ES-I3 (cell line): ENCODE measurements around the gene IL16.
"Not testable (repeated sequence)": the region's sequence is repeated elsewhere in the genome, so short reads cannot be mapped to it uniquely, and the experiment has no call there.

Experiments
- H3K36me3 ChIP-seq: 2 replicates; pipeline ENCODE4 v1.6.1; 2013; ENCODE audit warnings: mild to moderate bottlenecking, low read length, control low read depth, moderate library complexity; ENCODE audit not compliant: insufficient read depth
- H3K4me1 ChIP-seq: 2 replicates; pipeline ENCODE4 v1.6.1; 2013; ENCODE audit warnings: mild to moderate bottlenecking, control low read depth, low read length; ENCODE audit not compliant: insufficient read depth
- H3K9ac ChIP-seq: 2 replicates; pipeline ENCODE4 v1.6.1; 2013; ENCODE audit warnings: low read depth, mild to moderate bottlenecking, low read length, moderate library complexity
- H3K9me3 ChIP-seq: 2 replicates; pipeline ENCODE4 v1.6.1; 2013; ENCODE audit warnings: mild to moderate bottlenecking, low read length, moderate library complexity; ENCODE audit not compliant: control insufficient read depth, insufficient read depth

Gene IL16

DNA sequence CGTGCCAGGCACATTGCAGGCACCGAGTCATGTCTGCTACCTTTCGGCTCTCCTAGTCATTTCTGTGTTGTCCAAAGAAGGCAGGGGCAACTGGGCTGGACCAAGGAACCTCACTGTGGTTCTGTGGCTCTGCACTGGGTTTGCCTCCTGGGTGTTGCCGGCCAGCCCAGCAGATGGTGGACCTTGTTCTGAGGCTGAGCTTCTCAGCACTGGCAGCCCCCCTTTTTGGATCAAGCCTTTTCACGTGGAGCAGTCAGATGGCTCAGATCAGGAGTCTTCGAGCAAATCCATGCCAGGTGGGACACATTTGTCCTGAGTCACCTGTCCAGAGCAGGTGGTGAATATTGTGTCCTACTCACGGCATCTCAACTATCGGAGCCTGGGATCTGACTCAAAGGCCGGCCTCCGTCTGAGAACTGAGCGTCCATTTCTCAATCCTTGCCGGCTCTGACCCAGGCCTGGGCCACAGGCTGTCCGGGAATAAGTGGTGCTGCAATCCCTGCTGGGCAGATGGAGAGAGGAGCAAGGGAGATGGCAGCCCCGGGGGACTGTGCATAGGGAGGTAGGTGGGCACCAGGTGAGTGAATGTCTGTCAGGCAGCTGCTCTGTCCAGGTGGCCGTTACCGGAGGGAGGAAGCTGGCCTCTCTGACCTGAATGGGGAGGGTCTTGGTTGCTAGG lies at the start of gene IL16:
Gene IL16, plus strand, starts transcription at position 304 of the 679 bp plus-strand sequence. CDS start 28,521 bp downstream, outside the sequence.
- no peaks in the 10 kb centered on the region for H3K4me1 ChIP-seq
- H3K36me3 ChIP-seq, result no peaks in the 10 kb centered on the region
- H3K9ac ChIP-seq, result no peak within 1 kb of the TSS
- H3K9me3 ChIP-seq, result no peaks in the 10 kb centered on the region

GRCh38 chr15:81151389-81151788 lies 45.3 kb upstream of the IL16 start:
- H3K9ac ChIP-seq, result no peak overlapping the region
- no peaks in the 10 kb centered on the region for H3K4me1 ChIP-seq
- H3K9me3 ChIP-seq, result no peaks in the 10 kb centered on the region
- H3K36me3 ChIP-seq, result no peaks in the 10 kb centered on the region

DNA sequence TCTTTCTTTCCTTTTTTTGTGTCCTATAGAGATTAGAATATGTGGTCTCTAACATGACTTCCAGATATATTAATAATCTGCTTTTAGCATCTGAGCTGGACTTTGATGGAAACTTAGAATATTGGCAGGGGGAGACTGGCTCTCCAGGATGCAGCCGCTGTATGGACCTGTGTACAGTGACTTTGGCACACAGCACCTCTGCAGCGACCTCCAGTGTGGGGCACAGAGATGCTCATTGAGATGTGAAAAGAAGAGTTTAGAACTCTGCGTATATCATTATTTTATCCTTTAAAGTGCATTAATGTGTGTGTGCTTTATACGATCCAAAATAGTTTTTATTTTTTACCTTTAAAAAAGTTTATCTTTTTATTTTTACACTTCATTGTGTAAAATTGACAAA lies 44.3 kb upstream of the IL16 start:
- no peaks in the 10 kb centered on the region for H3K4me1 ChIP-seq
- no peaks in the 10 kb centered on the region for H3K36me3 ChIP-seq
- no peak overlapping the region for H3K9ac ChIP-seq
- no peaks in the 10 kb centered on the region for H3K9me3 ChIP-seq

DNA sequence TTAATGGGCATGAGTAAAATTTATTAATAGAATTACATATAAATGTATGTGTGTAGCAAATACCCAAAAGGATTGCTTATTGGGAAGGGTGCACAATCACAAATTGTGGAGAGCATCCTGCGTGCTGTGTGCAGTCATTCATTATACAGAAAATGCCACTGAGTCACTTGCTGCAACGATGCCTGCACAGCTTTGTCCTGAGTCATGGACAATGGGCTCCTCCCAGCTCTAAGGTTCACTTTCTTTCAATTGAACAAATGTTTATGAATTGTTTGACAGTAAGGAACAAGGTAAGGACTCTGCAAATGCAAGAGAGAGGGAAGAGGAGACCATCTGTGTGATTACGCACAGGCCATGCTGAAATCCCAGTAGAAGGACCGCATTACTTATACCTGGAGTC lies 43.9 kb upstream of the IL16 start:
- H3K9ac ChIP-seq, result no peak overlapping the region
- no peaks in the 10 kb centered on the region for H3K9me3 ChIP-seq
- no peaks in the 10 kb centered on the region for H3K36me3 ChIP-seq
- no peaks in the 10 kb centered on the region for H3K4me1 ChIP-seq

- H3K9ac ChIP-seq, result no peak overlapping the region
- H3K4me1 ChIP-seq, result no peaks in the 10 kb centered on the region
- H3K36me3 ChIP-seq, result no peaks in the 10 kb centered on the region
- no peaks in the 10 kb centered on the region for H3K9me3 ChIP-seq
Measured at GRCh38 chr15:81155375-81156218, 41.1 kb upstream of the IL16 start.

GRCh38 chr15:81156324-81156723 lies 40.4 kb upstream of the IL16 start:
- no peaks in the 10 kb centered on the region for H3K9me3 ChIP-seq
- no peaks in the 10 kb centered on the region for H3K4me1 ChIP-seq
- no peaks in the 10 kb centered on the region for H3K36me3 ChIP-seq
- no peak overlapping the region for H3K9ac ChIP-seq

DNA sequence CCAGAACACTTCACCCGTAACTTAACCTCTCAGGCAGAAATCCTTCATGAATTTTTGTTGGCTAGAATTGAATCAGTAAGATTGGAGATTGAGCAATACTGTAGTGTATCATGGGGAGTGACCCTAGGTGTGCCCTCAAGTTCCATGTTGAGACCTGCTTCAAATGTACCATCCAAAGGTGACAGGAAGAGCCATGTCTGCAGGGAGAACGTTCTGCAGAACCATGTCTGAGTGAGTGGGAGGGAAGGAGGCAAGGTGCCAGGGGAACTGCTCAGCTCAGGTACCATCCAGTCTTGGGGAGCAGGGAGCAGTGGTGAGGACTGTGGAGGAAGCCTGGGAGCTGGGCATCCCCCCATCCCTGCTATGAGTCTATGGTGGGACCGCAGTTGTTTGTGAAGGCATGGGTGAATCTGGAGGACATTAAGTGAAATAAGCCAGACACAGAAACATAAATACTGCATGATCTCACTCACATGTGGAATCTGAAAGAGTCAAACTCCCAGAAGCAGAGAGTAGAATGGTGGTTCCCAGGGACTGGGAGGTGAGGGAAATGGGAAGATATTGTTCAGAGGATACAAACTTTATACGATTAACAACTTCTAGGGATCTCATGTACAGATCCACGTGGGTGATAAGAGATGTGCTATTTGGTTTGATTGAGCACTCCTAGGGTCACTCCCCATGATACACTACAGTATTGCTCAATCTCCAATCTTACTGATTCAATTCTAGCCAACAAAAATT lies 39.3 kb upstream of the IL16 start:
- no peaks in the 10 kb centered on the region for H3K9me3 ChIP-seq
- no peaks in the 10 kb centered on the region for H3K4me1 ChIP-seq
- H3K36me3 ChIP-seq, result no peaks in the 10 kb centered on the region

DNA sequence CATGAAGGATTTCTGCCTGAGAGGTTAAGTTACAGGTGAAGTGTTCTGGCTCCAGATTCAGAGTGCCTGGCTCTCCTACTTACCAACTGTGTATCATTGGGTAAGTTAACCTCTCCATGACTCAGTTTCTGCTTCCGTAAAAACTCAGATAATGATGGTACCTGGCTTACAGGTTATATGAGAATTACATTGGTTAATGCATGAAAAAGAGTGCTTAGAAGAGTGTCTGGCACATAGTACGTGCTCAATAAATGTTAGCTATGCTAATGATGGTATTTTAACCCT lies 38.8 kb upstream of the IL16 start:
- Histone ChIP-seq H3K4me1 (no peaks in the 10 kb centered on the region), H3K9ac (no peak overlapping the region), H3K9me3 (no peaks in the 10 kb centered on the region), H3K36me3 (no peaks in the 10 kb centered on the region)

More for the DNA sequence above, 39.3 kb upstream of the IL16 start:
- no peak overlapping the region for H3K9ac ChIP-seq

- H3K4me1 ChIP-seq, H3K9ac ChIP-seq, H3K9me3 ChIP-seq, H3K36me3 ChIP-seq: not testable (repeated sequence)
Measured at GRCh38 chr15:81158561-81158960, 38.1 kb upstream of the IL16 start.

DNA sequence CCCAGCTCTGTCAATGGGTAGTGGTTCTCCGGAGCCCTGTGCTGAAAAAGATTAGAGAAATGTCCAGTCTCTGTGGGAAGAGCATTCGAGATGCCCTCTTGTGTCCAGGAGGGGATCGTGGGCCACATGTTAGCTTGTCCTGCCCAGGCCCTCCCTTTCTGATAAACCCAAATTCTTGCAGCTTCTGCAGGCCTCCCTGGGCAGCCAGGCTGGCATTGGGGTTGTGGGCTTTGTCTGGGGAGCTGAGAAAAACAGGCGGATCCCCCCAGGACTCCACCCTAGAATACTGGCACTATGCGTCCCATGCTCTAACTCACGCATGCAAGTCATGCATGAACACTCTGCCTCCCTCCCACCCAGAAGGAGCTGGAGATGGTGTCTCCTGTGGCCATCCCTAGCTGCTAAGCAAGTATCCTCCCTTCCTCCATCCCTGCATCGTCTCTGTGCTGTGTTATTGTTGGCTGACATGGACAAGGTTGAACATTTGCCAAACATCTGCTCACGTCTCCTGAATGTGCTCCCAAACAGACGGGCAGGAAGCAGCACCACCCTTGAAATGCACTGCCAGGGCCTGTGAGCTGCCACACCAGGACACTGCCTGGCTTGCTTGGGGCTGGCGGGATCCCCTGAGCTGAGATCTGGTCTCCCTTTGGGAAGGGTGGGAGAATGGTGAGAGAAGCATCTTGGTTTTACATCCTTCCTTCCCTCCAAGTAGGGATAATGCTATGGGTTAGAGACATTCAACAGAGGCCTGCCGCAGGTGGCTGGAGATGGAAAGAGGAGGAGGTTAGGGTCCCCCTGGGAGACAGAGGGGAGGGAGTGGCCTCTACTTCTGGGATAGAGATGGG lies 36.1 kb upstream of the IL16 start:
- H3K9me3 ChIP-seq, result no peaks in the 10 kb centered on the region
- no peaks in the 10 kb centered on the region for H3K36me3 ChIP-seq
- H3K4me1 ChIP-seq, result no peaks in the 10 kb centered on the region
- H3K9ac ChIP-seq, result no peak overlapping the region

DNA sequence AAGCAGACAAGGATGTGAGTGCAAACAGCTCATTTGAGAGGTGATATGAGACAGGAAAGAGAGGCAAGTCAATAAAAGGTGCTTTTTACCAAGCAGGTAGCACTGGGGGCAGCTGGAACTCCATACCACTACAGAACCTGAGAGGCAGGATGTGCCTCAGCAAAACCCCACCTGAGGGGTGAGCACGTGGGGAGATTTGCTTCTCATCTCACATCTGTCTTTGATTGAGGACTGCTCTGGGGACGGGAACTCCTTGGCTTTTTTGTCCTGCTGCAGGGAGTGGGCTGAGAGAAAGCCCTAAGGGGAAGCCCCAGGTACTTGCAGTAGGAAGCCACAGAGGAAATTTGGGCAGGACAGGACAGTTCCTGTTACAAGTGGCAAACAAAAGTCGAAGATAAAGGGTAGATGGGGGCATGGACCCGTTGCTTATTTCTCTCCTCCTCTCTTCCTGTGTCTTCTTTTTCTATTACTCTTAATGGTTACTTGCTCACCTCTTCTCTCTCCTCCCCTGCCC lies 35.5 kb upstream of the IL16 start:
- Histone ChIP-seq H3K9me3 (no peaks in the 10 kb centered on the region), H3K4me1 (no peaks in the 10 kb centered on the region), H3K36me3 (no peaks in the 10 kb centered on the region), H3K9ac (no peak overlapping the region)

- no peaks in the 10 kb centered on the region for H3K9me3 ChIP-seq
- no peaks in the 10 kb centered on the region for H3K4me1 ChIP-seq
- H3K36me3 ChIP-seq, result no peaks in the 10 kb centered on the region
Measured at GRCh38 chr15:81161851-81162250, 34.8 kb upstream of the IL16 start.

GRCh38 chr15:81163961-81164800 lies 32.5 kb upstream of the IL16 start:
- no peaks in the 10 kb centered on the region for H3K9me3 ChIP-seq
- H3K9ac ChIP-seq, result no peak overlapping the region
- H3K36me3 ChIP-seq, result no peaks in the 10 kb centered on the region
- H3K4me1 ChIP-seq, result no peaks in the 10 kb centered on the region

More at GRCh38 chr15:81161851-81162250, 34.8 kb upstream of the IL16 start:
- H3K9ac ChIP-seq, result no peak overlapping the region
